ENCODE data around the gene MMUT.

DNA sequence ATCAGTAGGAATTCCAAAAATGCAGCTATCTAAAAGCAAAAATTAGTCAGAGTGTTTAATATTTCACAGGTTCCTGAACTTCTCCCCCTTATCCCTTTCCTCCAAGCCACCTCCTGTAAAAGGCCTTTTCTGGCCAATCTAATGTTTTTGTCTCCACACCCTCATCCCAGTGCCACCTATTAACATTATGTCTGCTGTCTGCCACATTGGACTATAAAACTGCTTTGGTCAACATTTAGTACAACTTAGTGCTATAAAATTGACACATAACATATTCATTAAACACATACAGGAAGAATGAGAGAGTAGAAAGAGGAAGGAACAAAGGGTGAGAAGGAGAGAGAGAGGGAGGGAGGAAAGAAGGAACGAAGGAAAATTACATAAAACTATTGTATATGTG lies 47.7 kb downstream of the MMUT start:
- TF ChIP-seq, protein P1, sequence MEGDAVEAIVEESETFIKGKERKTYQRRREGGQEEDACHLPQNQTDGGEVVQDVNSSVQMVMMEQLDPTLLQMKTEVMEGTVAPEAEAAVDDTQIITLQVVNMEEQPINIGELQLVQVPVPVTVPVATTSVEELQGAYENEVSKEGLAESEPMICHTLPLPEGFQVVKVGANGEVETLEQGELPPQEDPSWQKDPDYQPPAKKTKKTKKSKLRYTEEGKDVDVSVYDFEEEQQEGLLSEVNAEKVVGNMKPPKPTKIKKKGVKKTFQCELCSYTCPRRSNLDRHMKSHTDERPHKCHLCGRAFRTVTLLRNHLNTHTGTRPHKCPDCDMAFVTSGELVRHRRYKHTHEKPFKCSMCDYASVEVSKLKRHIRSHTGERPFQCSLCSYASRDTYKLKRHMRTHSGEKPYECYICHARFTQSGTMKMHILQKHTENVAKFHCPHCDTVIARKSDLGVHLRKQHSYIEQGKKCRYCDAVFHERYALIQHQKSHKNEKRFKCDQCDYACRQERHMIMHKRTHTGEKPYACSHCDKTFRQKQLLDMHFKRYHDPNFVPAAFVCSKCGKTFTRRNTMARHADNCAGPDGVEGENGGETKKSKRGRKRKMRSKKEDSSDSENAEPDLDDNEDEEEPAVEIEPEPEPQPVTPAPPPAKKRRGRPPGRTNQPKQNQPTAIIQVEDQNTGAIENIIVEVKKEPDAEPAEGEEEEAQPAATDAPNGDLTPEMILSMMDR (IDR thresholded peaks at IDR 0.05) = no peak
- TF ChIP-seq, protein P2, sequence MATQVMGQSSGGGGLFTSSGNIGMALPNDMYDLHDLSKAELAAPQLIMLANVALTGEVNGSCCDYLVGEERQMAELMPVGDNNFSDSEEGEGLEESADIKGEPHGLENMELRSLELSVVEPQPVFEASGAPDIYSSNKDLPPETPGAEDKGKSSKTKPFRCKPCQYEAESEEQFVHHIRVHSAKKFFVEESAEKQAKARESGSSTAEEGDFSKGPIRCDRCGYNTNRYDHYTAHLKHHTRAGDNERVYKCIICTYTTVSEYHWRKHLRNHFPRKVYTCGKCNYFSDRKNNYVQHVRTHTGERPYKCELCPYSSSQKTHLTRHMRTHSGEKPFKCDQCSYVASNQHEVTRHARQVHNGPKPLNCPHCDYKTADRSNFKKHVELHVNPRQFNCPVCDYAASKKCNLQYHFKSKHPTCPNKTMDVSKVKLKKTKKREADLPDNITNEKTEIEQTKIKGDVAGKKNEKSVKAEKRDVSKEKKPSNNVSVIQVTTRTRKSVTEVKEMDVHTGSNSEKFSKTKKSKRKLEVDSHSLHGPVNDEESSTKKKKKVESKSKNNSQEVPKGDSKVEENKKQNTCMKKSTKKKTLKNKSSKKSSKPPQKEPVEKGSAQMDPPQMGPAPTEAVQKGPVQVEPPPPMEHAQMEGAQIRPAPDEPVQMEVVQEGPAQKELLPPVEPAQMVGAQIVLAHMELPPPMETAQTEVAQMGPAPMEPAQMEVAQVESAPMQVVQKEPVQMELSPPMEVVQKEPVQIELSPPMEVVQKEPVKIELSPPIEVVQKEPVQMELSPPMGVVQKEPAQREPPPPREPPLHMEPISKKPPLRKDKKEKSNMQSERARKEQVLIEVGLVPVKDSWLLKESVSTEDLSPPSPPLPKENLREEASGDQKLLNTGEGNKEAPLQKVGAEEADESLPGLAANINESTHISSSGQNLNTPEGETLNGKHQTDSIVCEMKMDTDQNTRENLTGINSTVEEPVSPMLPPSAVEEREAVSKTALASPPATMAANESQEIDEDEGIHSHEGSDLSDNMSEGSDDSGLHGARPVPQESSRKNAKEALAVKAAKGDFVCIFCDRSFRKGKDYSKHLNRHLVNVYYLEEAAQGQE (IDR thresholded peaks at IDR 0.05; ENCODE audit: insufficient read depth in 1 of 2, low read depth in 2 of 2, low read length in 1 of 2) = no peak
- no peak for TF ChIP-seq POLR2AphosphoS5 (IDR thresholded peaks at IDR 0.05; ENCODE audit: low read depth, low read length)
- TF ChIP-seq SIN3A (IDR thresholded peaks at IDR 0.05; ENCODE audit: borderline replicate concordance, insufficient read depth, low read depth, low read length) = no peak
- TF ChIP-seq TCF7L2 (IDR thresholded peaks at IDR 0.05; ENCODE audit: low read depth, low read length) = no peak
